Dedifferentiated amniotic fluid mesenchymal stem cell (primary cell): ENCODE data around the gene NDUFB3.
"Not testable (repeated sequence)": the region's sequence is repeated elsewhere in the genome, so short reads cannot be mapped to it uniquely, and the experiment has no call there.

Source experiments
- DNase-seq: peaks from one replicate; pipeline ENCODE4 v3.0.0-alpha.2; 2016; ENCODE audit errors: extremely low spot score

Gene NDUFB3

GRCh38 chr2:201090574-201090973 lies 18.8 kb downstream of the NDUFB3 start:
- no peak for DNase-seq

GRCh38 chr2:201093573-201093972 lies 21.8 kb downstream of the NDUFB3 start:
- DNase-seq, result no peak

GRCh38 chr2:201100497-201100896 lies 28.7 kb downstream of the NDUFB3 start:
- no peak for DNase-seq

- DNase-seq, result no peak
Observed at GRCh38 chr2:201105759-201106158, 34.0 kb downstream of the NDUFB3 start.

- no peak for DNase-seq
Observed at GRCh38 chr2:201107624-201108023, 35.8 kb downstream of the NDUFB3 start.

- DNase-seq, result no peak
Observed at GRCh38 chr2:201108341-201108740, 36.5 kb downstream of the NDUFB3 start.

GRCh38 chr2:201109186-201109585 lies 37.4 kb downstream of the NDUFB3 start:
- no peak for DNase-seq

GRCh38 chr2:201110615-201111014 lies 38.8 kb downstream of the NDUFB3 start:
- no peak for DNase-seq

GRCh38 chr2:201111096-201111495 lies 39.3 kb downstream of the NDUFB3 start:
- DNase-seq, result no peak

- DNase-seq, result no peak
Observed at GRCh38 chr2:201114350-201114749, 42.5 kb downstream of the NDUFB3 start.

- DNase-seq, result no peak
Observed at GRCh38 chr2:201114846-201115245, 43.0 kb downstream of the NDUFB3 start.

- peak; percentile 36 for DNase-seq
Observed at GRCh38 chr2:201116115-201116958, 44.5 kb downstream of the NDUFB3 start, which contains the start of gene CFLAR. TSS of gene CFLAR (plus strand) at chr2:201116164. CDS start at chr2:201129866, 13,702 bp downstream.

- DNase-seq, result peak; percentile 76
Observed at GRCh38 chr2:201116959-201117734, 45.3 kb downstream of the NDUFB3 start.

- not testable (repeated sequence) for DNase-seq
Observed at GRCh38 chr2:201117735-201118094, 45.9 kb downstream of the NDUFB3 start.

GRCh38 chr2:201118121-201118960 lies 46.5 kb downstream of the NDUFB3 start:
- peak; percentile 72 for DNase-seq

GRCh38 chr2:201118961-201119854 lies 47.4 kb downstream of the NDUFB3 start:
- peak; percentile 27 for DNase-seq

GRCh38 chr2:201122276-201122675 lies 50.5 kb downstream of the NDUFB3 start:
- no peak for DNase-seq

GRCh38 chr2:201126308-201127151 lies 54.7 kb downstream of the NDUFB3 start:
- DNase-seq, result no peak

GRCh38 chr2:201127152-201127511 lies 55.3 kb downstream of the NDUFB3 start:
- no peak for DNase-seq

- DNase-seq, result peak; percentile 54
Observed at GRCh38 chr2:201127570-201127969, 55.8 kb downstream of the NDUFB3 start.
